ENCODE results near the gene MAP3K6.

- TF ChIP-seq POLR2AphosphoS5 (IDR thresholded peaks at IDR 0.05; ENCODE audit: low read depth, low read length) (no peak), POU2F2 (IDR thresholded peaks at IDR 0.05; ENCODE audit: low read depth, low read length) (no peak)
Measured at GRCh38 chr1:27332536-27333281, 34.1 kb downstream of the MAP3K6 start.

Data from GM12891 (cell line).